Left kidney (tissue), 2 donors: ENCODE data around the gene AOPEP. TPM values are rescaled to one million over a fixed set of nuclear protein-coding genes. Genes with fewer than 3 reads are reported as not detected.

ENCODE experiments used
- DNase-seq: peaks from one replicate; pipeline ENCODE4 v3.0.0-alpha.2; 2013
- polyA plus RNA-seq: library from polyadenylated mRNA; unstranded; fragments of 120-200 nt; gene quantifications from one replicate; pipeline ENCODE4 v1.2.1, GENCODE V29; 2013; ENCODE audit not compliant: insufficient read length

AOPEP gene
- polyA plus RNA-seq, 1 donor: 54.5 TPM

GRCh38 chr9:95099321-95100070, 373.0 kb downstream of the AOPEP start:
- no peak for DNase-seq

GRCh38 chr9:95100071-95100627, 373.6 kb downstream of the AOPEP start:
- no peak for DNase-seq

GRCh38 chr9:95101326-95101725, 374.8 kb downstream of the AOPEP start:
- no peak for DNase-seq

- DNase-seq: no peak
These were observed 375.5 kb downstream of the AOPEP start for GRCh38 chr9:95102001-95102433.

- DNase-seq: no peak
These were observed 376.1 kb downstream of the AOPEP start for GRCh38 chr9:95102572-95102971.

GRCh38 chr9:95103281-95103771, 376.8 kb downstream of the AOPEP start:
- no peak for DNase-seq

- no peak for DNase-seq
These were observed 377.5 kb downstream of the AOPEP start for GRCh38 chr9:95103871-95104580.

- no peak for DNase-seq
These were observed 378.1 kb downstream of the AOPEP start for GRCh38 chr9:95104581-95104960.

- no peak for DNase-seq
These were observed 378.5 kb downstream of the AOPEP start for GRCh38 chr9:95104980-95105379.

GRCh38 chr9:95105519-95106287, 379.2 kb downstream of the AOPEP start:
- DNase-seq: no peak

GRCh38 chr9:95107001-95107749, 380.7 kb downstream of the AOPEP start:
- no peak for DNase-seq

- DNase-seq: no peak
These were observed 381.5 kb downstream of the AOPEP start for GRCh38 chr9:95107976-95108375.

- no peak for DNase-seq
These were observed 382.3 kb downstream of the AOPEP start for GRCh38 chr9:95108777-95109176.

- no peak for DNase-seq
These were observed 383.0 kb downstream of the AOPEP start for GRCh38 chr9:95109456-95109855.

- DNase-seq: no peak
These were observed 384.5 kb downstream of the AOPEP start for GRCh38 chr9:95110921-95111525.

- no peak for DNase-seq
These were observed 385.2 kb downstream of the AOPEP start for GRCh38 chr9:95111716-95112115.

GRCh38 chr9:95112436-95113280, 386.2 kb downstream of the AOPEP start:
- no peak for DNase-seq

GRCh38 chr9:95115104-95115503, 388.6 kb downstream of the AOPEP start:
- DNase-seq: no peak

- no peak for DNase-seq
These were observed 389.7 kb downstream of the AOPEP start for GRCh38 chr9:95116002-95116807.
